Activated CD4-positive, alpha-beta T cell treated with anti-CD3 and anti-CD28 coated beads, Interleukin-2, amount 50 U/mL, for 48 hours (primary cell): Measurements from ENCODE around the gene KCNMB4.
"Not testable (repeated sequence)": the region's sequence is repeated elsewhere in the genome, so short reads cannot be mapped to it uniquely, and the experiment has no call there.

Source experiments
- DNase-seq, 2 experiments: peaks; one replicate each; pipeline ENCODE4 v3.0.0-alpha.2; 2020

KCNMB4 gene

DNA sequence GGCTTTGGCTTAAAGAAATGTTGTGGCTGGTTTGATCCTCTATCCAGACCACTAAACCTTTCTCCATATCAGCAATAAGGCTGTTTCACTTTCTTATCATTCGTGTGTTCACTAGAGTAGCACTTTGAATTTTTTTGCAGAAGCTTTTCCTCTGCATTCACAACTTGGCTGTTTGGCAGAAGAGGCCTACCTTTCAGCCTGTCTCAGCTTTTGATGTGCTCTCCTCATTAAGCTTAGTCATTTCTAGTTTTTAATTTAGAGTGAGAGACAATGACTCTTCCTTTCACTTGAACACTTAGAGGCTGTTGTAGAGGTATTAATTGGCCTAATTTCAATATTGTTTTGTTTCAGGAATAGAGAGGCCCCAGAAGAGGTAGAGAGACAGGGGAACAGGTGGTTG is 13.8 kb downstream of the KCNMB4 start:
- no peak for DNase-seq

DNA sequence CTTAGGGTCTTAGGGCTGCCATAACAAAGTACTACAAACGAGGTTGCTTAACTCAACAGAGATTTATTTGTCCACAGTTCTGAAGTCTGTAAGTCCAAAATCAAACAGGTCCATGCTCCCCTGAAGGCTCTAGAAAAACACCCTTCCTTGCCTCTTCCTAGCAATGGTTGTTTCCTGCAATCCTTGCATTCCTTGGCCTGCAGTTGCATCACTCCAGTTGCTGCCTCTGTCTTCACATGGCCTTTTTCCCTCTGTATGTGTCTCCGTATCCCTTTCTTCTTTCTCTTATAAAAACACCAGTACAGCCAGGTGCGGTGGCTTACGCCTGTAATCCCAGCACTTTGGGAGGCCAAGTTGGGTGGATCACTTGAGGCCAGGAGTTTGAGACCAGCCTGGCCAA is 17.4 kb downstream of the KCNMB4 start:
- DNase-seq: no peak

DNA sequence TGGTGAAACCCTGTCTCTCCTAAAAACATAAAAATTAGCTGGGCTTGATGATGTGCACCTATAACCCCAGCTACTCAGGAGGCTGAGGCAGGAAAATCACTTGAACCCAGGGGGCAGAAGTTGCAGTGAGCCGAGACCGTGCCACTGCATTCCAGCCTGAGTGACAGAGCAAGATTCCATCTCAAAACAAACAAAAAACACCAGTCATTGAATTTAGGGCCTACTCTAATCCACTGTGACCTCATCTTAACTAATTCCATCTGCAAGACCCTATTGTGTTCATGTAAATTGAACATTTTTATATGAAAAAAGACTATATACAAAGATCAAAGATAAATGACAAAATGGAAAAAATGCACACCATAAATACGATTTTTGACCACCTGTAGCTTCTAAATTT is 17.8 kb downstream of the KCNMB4 start:
- DNase-seq: no peak

DNA sequence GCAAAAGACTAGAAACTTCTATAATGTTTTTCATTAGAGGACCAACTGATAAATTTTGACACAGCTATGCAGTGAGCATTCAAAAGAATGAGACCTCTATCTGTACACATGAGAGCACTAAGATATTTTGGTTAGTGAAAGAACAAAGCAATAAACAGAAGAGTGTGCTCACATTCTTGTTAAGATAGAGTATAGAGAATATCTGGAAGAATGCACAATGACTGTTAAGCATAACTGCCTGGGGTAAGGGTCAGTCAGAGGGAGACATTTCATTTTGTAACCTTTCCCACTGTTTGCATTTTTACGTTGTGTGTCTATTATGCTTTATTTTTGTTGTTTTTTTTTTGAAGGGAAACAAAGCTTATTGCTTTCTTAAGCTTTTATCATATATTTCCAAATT is 20.7 kb downstream of the KCNMB4 start:
- DNase-seq: no peak

DNA sequence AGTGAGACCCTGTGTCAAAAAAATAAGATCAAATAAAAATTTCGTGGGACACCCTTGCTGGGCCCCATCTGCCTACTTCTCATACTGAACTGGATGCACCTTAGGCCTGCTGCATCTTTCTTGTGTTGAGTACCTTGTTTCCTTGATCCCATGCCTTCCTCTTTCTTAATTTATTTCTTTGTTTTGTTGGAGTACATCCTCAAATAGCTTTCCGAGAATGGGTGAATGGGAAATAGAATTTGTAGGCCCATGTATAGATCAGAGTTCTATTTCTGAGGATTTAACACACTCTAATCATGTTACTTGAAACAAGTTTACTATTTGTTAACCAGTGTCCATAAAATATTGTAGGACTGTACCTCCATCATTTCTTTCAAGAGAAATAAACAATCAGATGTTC is 23.6 kb downstream of the KCNMB4 start:
- DNase-seq: no peak

DNA sequence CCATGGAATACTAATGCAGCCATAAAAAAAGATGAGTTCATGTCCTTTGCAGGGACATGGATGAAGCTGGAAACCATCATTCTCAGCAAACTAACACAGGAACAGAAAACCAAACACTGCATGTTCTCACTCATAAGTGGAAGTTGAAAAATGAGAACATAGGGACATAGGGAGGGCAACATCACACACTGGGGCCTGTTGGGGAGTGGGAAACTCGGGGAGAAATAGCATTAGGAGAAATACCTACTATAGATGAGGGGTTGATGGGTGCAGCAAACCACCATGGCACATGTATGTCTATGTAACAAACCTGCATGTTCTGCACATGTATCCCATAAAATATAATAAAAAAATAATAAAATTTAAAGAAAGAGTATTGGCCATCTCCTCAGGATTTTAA is 26.5 kb downstream of the KCNMB4 start:
- DNase-seq: not testable (repeated sequence)

DNA sequence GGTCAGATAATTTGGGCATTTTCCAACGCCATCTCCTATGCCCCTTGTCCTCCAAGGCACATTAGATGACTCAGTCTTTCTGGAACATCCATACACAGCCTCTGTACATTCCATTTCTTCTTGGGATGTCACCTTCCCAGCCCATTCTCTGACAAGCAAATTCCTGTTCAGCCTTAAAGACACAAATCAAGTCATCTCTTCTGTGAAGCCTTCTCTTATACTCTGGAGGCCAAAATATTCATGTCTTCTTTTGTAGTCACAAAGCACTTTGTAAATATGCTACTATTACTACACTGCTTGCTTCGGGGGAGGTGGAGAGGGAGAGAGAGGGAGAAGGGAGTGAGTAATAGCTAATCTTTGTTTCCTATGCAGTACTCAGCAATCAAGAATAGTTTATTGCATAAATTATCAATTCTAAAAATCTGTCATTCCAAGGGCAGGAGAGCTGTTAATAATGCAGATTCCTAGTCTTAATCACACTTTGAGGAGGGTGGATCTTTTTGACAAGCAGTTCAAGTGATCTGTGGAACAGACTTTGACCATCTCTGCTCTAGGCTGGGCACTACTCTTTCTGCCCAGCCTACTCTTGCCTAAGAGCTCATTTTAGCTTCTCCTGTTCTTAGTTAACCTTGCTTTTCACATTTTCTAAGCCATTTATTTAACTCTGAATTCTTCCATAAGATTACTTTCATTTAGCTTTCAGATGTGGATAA is 27.9 kb downstream of the KCNMB4 start:
- DNase-seq: no peak

DNA sequence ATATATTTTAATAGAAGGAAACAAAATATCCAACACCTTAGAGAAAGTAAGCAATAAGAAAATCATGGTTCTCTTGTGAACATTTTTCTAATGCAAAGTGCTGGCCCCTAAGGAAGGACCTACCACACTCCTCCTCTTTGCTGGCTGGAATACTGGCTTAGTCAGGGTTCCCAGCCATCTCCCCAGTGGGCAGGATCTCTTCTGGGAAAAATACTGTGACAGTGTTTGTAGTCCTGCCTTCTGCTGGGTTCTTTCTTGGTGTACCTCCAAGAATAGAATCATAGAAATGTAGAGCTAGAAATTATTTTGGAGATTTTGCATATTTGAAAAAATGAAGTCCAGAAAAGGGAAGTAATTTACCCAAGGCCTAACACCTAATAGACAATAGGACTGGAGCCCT is 31.9 kb downstream of the KCNMB4 start:
- no peak for DNase-seq

DNA sequence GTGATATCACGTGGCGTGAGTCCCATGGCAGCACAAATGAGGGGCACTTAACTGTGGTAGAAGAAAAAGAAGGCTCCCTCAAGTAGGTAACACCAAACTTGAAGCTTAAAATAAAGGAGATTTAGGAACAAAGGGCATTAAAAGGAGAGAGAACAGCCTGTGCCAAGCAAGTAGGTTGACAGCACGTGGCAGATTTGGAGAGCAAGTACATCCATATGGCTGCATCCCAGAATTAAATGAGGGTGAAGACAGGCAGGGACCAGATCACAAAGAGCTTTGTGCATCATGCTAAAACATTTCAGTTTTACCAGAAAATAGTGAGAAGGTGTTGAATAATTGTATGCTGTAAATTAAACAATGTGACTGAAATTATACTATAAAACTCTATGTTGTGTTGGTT is 32.8 kb downstream of the KCNMB4 start:
- no peak for DNase-seq

DNA sequence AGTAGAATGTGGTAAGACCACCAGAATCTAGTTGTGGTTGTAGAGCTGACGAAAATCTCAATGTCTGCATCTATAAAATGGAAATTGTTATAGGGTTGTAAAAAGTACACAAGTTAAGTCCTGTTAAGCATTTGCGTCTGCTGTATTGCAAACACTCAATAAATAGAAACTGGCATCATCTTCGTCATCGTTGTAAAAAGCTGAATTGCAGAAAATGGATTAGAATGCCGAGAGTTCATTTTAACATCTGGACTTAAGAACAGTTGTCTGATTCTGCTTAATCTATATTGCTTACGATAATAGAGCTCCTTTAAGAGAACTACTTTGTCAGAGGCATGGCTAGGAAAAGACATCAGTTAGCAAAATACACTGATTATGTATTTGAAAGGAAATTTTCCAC is 33.2 kb downstream of the KCNMB4 start:
- no peak for DNase-seq

DNA sequence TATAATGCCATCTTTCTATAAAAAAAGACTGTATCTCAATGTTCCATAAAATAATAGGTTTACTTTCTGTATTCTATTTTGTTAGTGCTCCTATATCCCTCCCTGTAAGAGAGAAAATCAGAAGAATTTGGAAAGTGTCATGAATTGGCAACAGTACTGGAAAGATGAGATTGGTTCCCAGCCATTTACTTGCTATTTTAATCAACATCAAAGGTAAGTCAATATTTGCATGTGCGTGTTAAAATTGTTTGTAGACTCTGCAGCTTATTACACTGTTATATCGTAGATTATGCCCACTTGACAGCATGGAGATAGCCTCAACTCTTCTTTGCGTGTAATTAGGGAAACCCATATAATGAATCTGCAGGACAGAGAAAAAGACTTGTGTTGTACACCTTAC is 34.0 kb downstream of the KCNMB4 start:
- DNase-seq: no peak

DNA sequence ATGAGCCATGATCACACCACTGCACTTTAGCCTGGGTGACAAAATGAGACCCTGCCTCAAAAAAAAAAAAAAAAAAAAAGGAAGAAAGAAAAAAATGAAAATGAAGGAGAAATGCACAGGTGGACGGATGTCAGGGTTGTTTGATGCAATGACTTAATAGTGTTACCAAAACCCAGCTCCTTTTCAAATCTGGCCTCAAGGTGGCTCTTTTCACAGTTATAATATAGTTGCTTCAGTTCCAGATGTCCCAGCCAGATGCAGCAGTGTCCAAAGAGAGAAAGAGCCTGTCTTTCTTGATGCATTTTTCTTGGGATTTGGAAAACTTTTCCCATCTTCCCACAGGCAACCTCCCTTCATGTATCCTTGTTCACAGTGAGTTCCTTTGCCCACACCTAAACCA is 36.5 kb downstream of the KCNMB4 start:
- no peak for DNase-seq

DNA sequence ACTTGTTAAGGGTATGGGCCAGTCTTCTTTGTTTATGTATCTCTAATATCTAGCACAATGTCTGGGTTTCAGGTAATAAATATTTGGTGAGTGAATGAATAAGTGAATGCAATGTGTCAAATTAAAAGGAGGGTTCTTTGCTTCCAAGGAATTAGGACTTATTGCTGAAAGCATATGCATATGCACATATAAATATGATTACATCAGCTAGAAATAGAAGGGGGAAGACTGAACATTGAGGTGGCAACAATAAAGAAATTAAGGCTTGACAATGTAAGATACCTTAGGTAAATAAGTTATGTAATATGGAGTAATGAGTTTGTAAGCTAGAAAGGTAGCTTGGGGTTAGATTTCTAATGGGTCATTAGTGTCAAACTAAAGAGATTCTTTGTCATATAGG is 37.7 kb downstream of the KCNMB4 start:
- no peak for DNase-seq

DNA sequence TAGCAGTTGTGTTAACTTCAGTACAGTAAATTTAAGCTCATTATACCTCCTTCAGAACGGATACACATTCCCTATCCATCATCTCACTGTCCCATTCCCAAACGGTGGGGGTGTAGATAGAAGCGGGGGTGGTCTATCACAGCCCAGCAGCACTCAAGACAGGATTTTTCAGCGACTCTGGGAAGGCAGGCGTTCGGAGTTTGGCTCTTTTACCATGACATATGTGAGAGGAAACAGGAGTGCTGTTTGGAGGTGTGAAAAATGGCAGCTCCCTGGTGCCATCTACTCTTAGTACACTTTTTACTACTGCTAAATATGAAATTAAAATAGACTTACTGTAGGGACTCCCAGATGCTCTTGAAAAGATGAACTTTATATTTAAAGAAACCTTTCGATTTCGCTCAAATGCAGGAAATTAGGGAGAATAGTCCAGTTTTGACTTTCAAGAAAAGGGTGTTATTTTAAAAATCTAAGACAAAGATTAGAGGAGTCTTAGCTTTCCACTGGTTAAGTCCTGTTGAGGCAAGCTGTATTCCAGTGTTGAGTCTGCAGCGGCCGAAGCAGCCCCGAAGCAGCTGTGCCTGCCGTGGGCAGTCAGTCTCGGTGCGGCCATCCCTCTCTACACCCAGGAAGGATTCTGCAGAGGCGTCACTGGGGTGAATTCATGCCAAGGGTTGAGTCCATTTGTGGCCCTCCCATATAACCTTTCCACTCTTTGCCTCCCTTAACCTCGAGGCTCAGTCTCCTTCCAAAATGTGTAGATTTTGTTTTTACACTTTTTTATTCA is 42.1 kb downstream of the KCNMB4 start:
- no peak for DNase-seq

DNA sequence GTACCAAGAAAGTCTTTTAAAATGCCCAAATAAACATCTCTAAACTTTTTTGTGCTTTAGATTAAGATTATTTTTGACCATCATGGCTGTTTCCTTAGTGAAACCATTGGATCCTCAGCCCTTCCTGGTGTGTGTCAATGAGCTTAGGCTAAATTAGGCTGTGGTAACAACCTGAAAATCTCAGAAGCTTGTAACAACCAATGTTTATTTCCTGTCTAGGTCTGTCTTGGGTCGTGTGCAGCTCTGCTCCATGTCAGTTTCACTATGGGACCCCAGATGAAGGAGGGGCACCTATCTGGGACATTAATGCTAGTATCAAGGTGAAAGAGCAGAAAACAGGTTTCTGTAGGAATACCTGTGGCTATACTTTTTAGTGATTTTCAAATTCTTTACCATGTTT is 49.9 kb downstream of the KCNMB4 start:
- DNase-seq: no peak

DNA sequence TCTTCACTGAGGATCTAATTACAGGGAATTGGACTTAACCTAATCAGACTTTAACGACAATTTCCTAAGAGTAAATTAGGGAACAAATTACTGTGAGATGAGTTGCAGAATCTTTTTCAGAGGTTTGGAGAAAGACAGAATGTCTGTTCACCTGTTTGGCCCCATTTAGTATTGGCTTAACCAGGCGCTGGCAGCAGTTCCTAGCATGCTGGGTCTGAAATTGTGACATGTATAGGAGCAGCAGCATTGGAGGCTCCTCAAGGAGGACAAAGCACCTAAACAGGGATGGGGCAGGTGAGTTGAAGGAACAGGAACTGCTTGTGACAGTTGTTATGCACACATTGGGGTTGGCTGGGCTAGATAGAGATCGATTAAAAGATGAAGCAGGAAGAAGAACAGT is 51.0 kb downstream of the KCNMB4 start:
- no peak for DNase-seq

DNA sequence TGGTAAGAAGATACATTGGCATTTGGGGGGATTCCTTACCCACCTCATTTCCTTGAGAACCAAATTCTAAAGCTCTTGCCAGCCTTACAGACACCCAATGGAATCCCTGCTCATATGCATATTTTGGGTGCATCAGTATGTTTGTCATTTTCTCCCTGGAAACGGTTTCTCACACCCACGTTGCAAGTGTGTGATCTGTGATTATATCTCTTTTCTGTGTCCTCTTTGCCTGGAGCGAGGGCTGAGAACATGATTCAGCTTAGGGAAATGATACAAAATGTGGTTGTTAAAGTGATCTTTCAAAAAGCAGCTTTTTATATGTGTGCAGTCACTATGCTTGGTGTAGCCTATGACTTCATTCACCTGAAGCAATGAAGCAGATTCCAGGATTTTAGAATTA is 52.0 kb downstream of the KCNMB4 start:
- DNase-seq: peak in 1 of 2 experiments; percentile 4

DNA sequence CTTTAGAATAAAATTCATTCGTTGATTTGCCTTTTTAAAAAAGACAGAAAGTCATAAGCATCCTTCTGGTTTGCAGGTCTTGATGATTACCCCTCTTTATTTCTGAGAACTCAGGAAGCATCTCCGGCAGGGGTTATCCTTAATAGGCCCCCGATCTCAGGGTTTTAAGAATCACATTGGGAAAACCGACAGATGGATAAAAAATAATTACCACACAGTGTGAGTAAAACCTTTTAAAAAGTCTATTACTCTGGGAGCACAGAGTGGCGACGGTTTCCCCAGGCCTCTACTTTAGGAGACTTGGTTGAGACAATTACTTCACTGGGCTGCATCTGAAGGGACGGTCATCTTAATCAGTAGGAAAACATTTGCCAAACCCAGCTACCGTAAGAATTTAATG is 56.5 kb downstream of the KCNMB4 start:
- DNase-seq: no peak

DNA sequence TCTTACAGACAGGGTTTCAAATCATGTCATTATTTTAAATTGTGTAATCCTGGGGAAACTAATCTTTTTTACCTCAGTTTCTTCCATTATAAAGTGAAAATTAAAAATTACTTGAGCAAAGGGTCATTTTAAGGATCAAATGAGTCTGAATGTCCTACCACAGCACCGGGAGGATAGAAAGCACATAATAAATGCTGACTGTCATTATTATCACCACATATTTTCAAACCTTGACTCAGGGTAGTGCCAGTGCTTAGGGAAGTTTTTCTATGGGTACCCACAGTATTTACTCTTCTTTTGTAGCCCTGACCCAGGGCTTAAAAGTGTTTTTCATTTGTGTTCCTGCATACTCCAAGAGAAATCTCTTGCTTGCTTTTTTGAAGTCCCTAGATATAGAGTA is 60.5 kb downstream of the KCNMB4 start:
- DNase-seq: no peak

DNA sequence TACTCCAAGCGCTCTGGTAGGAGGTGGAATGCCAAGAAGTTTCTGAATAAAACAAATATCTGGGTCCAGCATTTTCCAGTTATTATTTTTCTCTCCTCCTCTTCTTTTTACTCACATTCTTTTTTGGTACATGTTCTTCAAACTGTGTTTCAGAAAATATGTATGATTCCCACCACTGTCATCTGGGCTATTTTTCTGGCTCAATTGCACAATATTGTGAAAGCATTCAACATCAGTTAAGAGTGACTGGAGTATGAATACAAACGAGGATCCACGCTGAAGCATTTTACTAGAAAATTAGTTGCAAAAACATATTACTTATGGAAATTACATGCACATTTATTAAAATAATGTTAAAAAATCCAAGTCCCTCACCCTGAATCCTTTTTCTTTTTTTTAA is 61.5 kb downstream of the KCNMB4 start:
- DNase-seq: no peak

DNA sequence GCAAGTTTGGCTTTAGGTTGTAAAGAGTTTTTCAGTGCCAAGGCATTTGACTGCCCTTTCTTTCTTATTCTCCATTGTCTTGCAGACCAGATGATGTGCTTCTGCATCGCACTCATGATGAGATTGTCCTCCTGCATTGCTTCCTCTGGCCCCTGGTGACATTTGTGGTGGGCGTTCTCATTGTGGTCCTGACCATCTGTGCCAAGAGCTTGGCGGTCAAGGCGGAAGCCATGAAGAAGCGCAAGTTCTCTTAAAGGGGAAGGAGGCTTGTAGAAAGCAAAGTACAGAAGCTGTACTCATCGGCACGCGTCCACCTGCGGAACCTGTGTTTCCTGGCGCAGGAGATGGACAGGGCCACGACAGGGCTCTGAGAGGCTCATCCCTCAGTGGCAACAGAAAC is 64.3 kb downstream of the KCNMB4 start:
- no peak for DNase-seq

DNA sequence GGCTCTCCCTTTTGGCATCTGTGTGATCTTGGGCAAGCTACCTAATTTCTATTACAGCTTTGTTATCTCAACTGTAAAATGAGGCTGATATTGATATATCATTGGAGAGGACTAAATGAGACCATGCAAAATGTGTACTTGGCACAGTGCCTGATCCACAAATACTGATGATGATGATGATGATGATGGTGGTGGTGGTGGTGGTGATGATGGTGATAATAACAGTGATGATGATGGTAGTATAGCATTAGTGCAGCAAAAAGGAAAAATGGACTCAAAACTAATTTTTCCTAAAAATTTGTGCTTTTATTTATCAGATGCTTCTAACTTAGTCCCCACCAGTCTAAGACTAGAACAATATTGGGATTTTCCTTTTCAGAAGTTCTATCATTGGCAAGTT is 70.7 kb downstream of the KCNMB4 start:
- no peak for DNase-seq

DNA sequence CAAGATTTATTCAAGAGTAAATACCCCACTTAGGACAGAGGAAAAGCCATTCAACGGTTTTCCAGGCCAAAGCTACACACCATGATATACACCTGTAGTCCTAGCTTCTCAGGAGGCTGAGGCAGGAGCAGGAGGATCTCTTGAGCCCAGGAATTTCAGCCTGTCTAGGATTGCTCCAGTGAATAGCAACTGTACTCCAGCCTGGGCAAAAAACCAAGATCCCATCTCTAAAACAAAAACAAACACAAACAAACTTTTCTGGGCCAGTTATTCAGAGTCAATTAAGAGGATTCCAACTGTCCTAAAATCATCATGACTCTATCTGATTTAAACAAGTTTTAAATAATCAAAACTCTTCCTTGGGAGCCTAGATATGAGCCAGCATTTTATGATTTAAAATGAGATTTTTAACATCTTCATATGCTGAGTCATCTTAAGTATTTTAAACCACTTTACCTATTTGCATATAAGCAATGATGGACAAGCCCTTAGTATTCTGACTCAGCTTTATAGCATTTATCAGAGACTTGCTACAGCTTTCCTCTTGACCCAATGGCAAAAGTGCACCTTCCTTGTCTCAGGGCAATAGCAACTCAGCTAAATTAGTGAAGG is 77.1 kb downstream of the KCNMB4 start:
- no peak for DNase-seq

DNA sequence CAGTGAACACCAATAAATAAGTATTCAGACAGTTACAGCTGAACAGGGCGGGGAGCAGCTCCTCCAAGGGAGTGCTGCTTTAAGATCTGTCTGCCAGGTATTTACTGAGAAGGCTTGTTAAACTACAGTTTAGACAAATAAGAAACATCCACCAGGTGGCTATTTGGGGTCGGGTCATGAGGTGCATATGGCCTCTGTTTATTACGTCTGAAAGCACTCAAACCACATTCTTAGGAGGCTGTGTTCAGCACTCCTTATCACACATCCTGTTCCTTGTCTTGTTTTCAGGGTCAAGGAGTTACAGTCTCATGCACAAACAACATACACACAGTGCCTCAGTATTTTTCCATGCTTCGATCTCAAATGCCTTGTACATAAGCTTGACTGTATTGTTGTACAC is 78.8 kb downstream of the KCNMB4 start:
- no peak for DNase-seq
